Anterior cingulate cortex (tissue), 58 donors: ENCODE measurements around the gene SEC24B.
"Not testable (repeated sequence)": the region's sequence is repeated elsewhere in the genome, so short reads cannot be mapped to it uniquely, and the experiment has no call there.

Experiments
- DNase-seq, 58 donors: peaks; one replicate each; lab custom pipeline; 2025; lab: John Stamatoyannopoulos, UW

SEC24B gene

GRCh38 chr4:109572154-109572553 lies 138.5 kb downstream of the SEC24B start:
- no peak for DNase-seq

- DNase-seq, result peak in 2 of 58 donors; percentile 5 to 25
Measured at GRCh38 chr4:109574443-109574850, 140.8 kb downstream of the SEC24B start.

GRCh38 chr4:109574931-109575804 lies 141.6 kb downstream of the SEC24B start:
- no peak for DNase-seq

- DNase-seq, result no peak
Measured at GRCh38 chr4:109576462-109576861, 142.8 kb downstream of the SEC24B start.

- no peak for DNase-seq
Measured at GRCh38 chr4:109578846-109579245, 145.2 kb downstream of the SEC24B start.

- not testable (repeated sequence) for DNase-seq
Measured at GRCh38 chr4:109579997-109580396, 146.4 kb downstream of the SEC24B start.

GRCh38 chr4:109588176-109588575 lies 154.6 kb downstream of the SEC24B start:
- DNase-seq, result peak in 2 of 58 donors; percentile 5 to 13

GRCh38 chr4:109589119-109589518 lies 155.5 kb downstream of the SEC24B start:
- DNase-seq, result no peak

- DNase-seq, result no peak
Measured at GRCh38 chr4:109589605-109590004, 156.0 kb downstream of the SEC24B start.
